ENCODE results near the gene GCFC2. TPM values are rescaled to one million over a fixed set of nuclear protein-coding genes. Genes with fewer than 3 reads are reported as not detected.

The GCFC2 gene
- total RNA-seq, 1 donor from 2014 or later, result 10.0 TPM

- H3K36me3 ChIP-seq (ENCODE audit: control insufficient read depth, insufficient read depth, low read length), result peaks cover 6% of the 10 kb centered on the region
- DNase-seq (ENCODE audit: low read depth) (peak; percentile 83), FAIRE-seq (no peak)
- TF ChIP-seq, protein P1, sequence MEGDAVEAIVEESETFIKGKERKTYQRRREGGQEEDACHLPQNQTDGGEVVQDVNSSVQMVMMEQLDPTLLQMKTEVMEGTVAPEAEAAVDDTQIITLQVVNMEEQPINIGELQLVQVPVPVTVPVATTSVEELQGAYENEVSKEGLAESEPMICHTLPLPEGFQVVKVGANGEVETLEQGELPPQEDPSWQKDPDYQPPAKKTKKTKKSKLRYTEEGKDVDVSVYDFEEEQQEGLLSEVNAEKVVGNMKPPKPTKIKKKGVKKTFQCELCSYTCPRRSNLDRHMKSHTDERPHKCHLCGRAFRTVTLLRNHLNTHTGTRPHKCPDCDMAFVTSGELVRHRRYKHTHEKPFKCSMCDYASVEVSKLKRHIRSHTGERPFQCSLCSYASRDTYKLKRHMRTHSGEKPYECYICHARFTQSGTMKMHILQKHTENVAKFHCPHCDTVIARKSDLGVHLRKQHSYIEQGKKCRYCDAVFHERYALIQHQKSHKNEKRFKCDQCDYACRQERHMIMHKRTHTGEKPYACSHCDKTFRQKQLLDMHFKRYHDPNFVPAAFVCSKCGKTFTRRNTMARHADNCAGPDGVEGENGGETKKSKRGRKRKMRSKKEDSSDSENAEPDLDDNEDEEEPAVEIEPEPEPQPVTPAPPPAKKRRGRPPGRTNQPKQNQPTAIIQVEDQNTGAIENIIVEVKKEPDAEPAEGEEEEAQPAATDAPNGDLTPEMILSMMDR (IDR thresholded peaks at IDR 0.05; ENCODE audit: insufficient read depth, low read length, severe bottlenecking), result no peak
- H3K27me3 ChIP-seq (ENCODE audit: control insufficient read depth, insufficient read depth, low read length), result no peaks in the 10 kb centered on the region
- H3K4me3 ChIP-seq (ENCODE audit: low read depth, low read length), result peak within 1 kb of the TSS; percentile 74
Measured at GRCh38 chr2:75646583-75647425, 63.9 kb downstream of the GCFC2 start, which contains the start of gene MRPL19. TSS of gene MRPL19 (plus strand) at chr2:75646783. CDS start at chr2:75646808, 25 bp downstream.

GRCh38 chr2:75646090-75646582 is 64.6 kb downstream of the GCFC2 start:
- TF ChIP-seq, protein P1 (IDR thresholded peaks at IDR 0.05; ENCODE audit: insufficient read depth, low read length, severe bottlenecking), result no peak

DNA sequence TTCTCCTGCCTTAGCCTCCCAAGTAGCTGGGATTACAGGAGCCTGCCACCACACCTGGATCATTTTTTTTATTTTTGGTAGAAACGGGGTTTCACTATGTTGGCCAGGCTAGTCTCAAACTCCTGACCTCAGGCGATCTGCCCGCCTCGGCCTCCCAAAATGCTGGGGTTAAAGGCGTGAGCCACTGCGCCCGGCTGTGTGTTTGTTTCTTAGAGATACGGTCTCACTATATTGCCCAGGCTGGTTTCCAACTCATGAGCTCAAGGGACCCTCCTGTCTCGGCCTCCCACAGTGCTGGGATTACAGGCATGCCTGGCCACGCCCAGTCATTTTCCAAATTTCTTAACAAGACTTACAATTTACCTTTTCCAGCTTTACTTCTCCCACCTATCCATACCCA is 65.1 kb downstream of the GCFC2 start:
- H3K27me3 ChIP-seq (ENCODE audit: control insufficient read depth, insufficient read depth, low read length), result no peaks in the 10 kb centered on the region
- H3K4me3 ChIP-seq (ENCODE audit: low read depth, low read length), result no peak overlapping the region
- FAIRE-seq, result no peak
- peaks cover 3% of the 10 kb centered on the region for H3K36me3 ChIP-seq (ENCODE audit: control insufficient read depth, insufficient read depth, low read length)
- TF ChIP-seq, protein P1 (IDR thresholded peaks at IDR 0.05; ENCODE audit: insufficient read depth, low read length, severe bottlenecking), result no peak
- DNase-seq (ENCODE audit: low read depth), result no peak

More at GRCh38 chr2:75646090-75646582, 64.6 kb downstream of the GCFC2 start:
- H3K27me3 ChIP-seq (ENCODE audit: control insufficient read depth, insufficient read depth, low read length), result no peaks in the 10 kb centered on the region
- DNase-seq (ENCODE audit: low read depth) (no peak), FAIRE-seq (no peak)
- peaks cover 5% of the 10 kb centered on the region for H3K36me3 ChIP-seq (ENCODE audit: control insufficient read depth, insufficient read depth, low read length)
- H3K4me3 ChIP-seq (ENCODE audit: low read depth, low read length), result peak overlapping the region; percentile 74

DNA sequence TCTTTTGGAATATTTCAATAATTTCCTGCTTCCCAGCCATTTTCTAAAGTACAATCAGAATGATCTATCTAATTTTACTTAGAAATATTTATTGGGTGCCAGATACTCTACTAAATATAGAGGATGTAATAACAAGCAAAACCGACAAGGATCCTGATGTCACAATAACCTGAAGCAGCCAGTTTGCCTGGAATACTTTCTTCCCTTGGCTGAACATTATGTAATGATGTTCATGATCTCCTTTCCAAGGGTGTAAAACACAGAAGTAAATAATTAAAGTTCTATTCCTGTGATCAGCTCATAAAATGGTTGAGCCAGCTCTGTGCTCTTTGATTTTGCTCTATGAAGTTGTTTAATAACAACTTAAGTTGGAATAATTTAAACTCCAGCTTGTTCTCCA is 66.7 kb downstream of the GCFC2 start:
- no peak for DNase-seq (ENCODE audit: low read depth)
- FAIRE-seq, result no peak
- TF ChIP-seq, protein P1 (IDR thresholded peaks at IDR 0.05; ENCODE audit: insufficient read depth, low read length, severe bottlenecking), result no peak
- H3K4me3 ChIP-seq (ENCODE audit: low read depth, low read length), result no peak overlapping the region
- H3K36me3 ChIP-seq (ENCODE audit: control insufficient read depth, insufficient read depth, low read length), result no peaks in the 10 kb centered on the region
- H3K27me3 ChIP-seq (ENCODE audit: control insufficient read depth, insufficient read depth, low read length), result no peaks in the 10 kb centered on the region

- H3K36me3 ChIP-seq (ENCODE audit: control insufficient read depth, insufficient read depth, low read length), result no peaks in the 10 kb centered on the region
- DNase-seq (ENCODE audit: low read depth) (no peak), FAIRE-seq (no peak)
- H3K4me3 ChIP-seq (ENCODE audit: low read depth, low read length), result no peak overlapping the region
- TF ChIP-seq, protein P1 (IDR thresholded peaks at IDR 0.05; ENCODE audit: insufficient read depth, low read length, severe bottlenecking), result no peak
- no peaks in the 10 kb centered on the region for H3K27me3 ChIP-seq (ENCODE audit: control insufficient read depth, insufficient read depth, low read length)
Measured at GRCh38 chr2:75641587-75641986, 69.1 kb downstream of the GCFC2 start.

Data from bronchial epithelial cell (primary cell).